AG04450 (cell line): ENCODE measurements around the gene CPA5. TPM values are rescaled to one million over a fixed set of nuclear protein-coding genes. Genes with fewer than 3 reads are reported as not detected.

Experiments
- CTCF ChIA-PET: fragments of 300-600, 350-600 bp; formaldehyde crosslinking; extraction: SDS; loops from one replicate; lab custom pipeline; 2022; ENCODE audit warnings: antibody characterized with exemption, inconsistent platforms; lab: Charles Lee
- POLR2A ChIA-PET: fragments of 350-600 bp; formaldehyde crosslinking; extraction: SDS; loops from one replicate; lab custom pipeline; 2021; ENCODE audit warnings: antibody characterized with exemption, inconsistent platforms; lab: Yijun Ruan, JAX
- DNase-seq: peaks from one replicate; pipeline ENCODE4 v3.0.0-alpha.2; 2011; ENCODE audit warnings: low read depth, low spot score
- H3K27ac ChIP-seq: one replicate; pipeline ENCODE4 v1.5.1; 2012; ENCODE audit warnings: low read depth, low read length, control low read depth
- H3K27me3 ChIP-seq: one replicate; pipeline ENCODE4 v1.6.0; 2012; ENCODE audit warnings: low read length; ENCODE audit not compliant: control insufficient read depth, insufficient read depth
- H3K4me3 ChIP-seq: 2 replicates; pipeline ENCODE4 v1.5.1; 2011; ENCODE audit warnings: mild to moderate bottlenecking, low read depth, low read length, control low read depth
- H3K9me3 ChIP-seq: 2 replicates; pipeline ENCODE4 v1.5.1; 2012; ENCODE audit warnings: low read length; ENCODE audit not compliant: control insufficient read depth, insufficient read depth
- CTCF ChIP-seq: IDR thresholded peaks from 2 replicates; pipeline ENCODE4 v1.5.1; 2011; ENCODE audit warnings: low read depth, low read length, control low read depth, inconsistent platforms
- polyA plus RNA-seq: library from polyadenylated mRNA; depleted of rRNA; stranded (reverse); fragments of >200 nt; gene quantifications from 2 replicates; pipeline ENCODE4 v1.2.3, GENCODE V29; 2011

CPA5 gene
- polyA plus RNA-seq, 1 experiment: 0.14 TPM

- ChIA-PET CTCF (no interaction called here), POLR2A (no interaction called here)
- Histone ChIP-seq H3K4me3 (no peak overlapping the region), H3K27ac (no peak overlapping the region), H3K9me3 (peaks cover 12% of the 10 kb centered on the region; the same call in 1 of the 2 replicates), H3K27me3 (no peaks in the 10 kb centered on the region)
- DNase-seq: no peak
- no peak for TF ChIP-seq CTCF
Measured at GRCh38 chr7:130387628-130388403, 43.2 kb downstream of the CPA5 start.

DNA sequence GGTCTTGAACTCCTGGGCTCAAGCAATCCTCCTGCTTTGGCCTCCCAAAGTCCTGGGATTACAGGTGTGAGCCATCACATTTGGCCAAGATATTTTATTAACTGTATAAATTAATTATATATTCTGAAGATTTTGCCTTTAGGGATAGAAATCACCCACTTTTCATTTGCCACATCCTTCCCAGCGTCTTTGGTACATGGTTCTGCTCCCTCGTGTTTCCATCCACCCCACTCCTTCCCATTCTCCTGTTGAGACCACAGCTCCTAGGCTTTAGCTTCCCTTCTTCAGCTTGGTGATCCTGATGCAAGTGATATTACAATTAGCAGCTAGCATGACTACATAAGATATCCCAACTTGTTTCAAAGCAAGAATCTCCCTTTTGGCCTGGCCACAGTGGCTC is 44.1 kb downstream of the CPA5 start:
- Histone ChIP-seq H3K27ac (no peak overlapping the region), H3K27me3 (no peaks in the 10 kb centered on the region), H3K9me3 (peaks cover 9% of the 10 kb centered on the region; the same call in 1 of the 2 replicates), H3K4me3 (no peak overlapping the region)
- no peak for DNase-seq
- ChIA-PET POLR2A (no interaction called here), CTCF (no interaction called here)
- TF ChIP-seq CTCF: no peak

DNA sequence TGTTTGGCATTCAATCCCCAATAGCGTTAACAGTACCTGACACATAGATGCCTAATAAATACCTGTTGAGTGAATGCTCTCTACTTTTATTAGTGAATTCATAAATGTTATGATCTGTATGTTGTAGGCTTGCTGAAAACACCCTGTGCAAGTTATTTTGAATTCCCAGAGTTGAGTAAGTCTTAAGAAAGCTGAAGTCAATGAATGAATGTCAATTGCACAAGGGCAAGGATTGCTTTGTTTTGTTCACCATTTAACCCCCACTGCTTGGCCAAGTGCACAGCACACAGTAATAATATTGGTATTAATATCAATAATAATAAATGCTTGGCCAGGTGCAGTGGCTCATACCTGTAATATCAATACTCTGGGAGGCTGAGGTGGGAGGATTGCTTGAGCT is 45.9 kb downstream of the CPA5 start:
- H3K27me3 ChIP-seq: no peaks in the 10 kb centered on the region
- H3K27ac ChIP-seq: no peak overlapping the region
- DNase-seq: no peak
- CTCF ChIA-PET: no interaction called here
- H3K9me3 ChIP-seq: peaks cover 8% of the 10 kb centered on the region; the same call in 1 of the 2 replicates
- POLR2A ChIA-PET: no interaction called here
- H3K4me3 ChIP-seq: no peak overlapping the region
- TF ChIP-seq CTCF: no peak

- Histone ChIP-seq H3K27ac (no peak overlapping the region), H3K9me3 (peaks cover 7% of the 10 kb centered on the region; the same call in 1 of the 2 replicates), H3K4me3 (no peak overlapping the region), H3K27me3 (no peaks in the 10 kb centered on the region)
- ChIA-PET CTCF (interaction anchor here (0.8 to 0.9 kb wide), 2 partner anchors 37 to 56 kb away, joined by 3 to 4 read pairs; no protein-coding TSS in a partner anchor), POLR2A (interaction anchor here (1.1 kb wide), 1 partner anchor 29 kb away, joined by 3 read pairs; no protein-coding TSS in a partner anchor)
- DNase-seq: no peak
- TF ChIP-seq CTCF: no peak
Measured at GRCh38 chr7:130393101-130393561, 48.5 kb downstream of the CPA5 start.

- peaks cover 4% of the 10 kb centered on the region; the same call in 1 of the 2 replicates for H3K9me3 ChIP-seq
- H3K27ac ChIP-seq: no peak overlapping the region
- DNase-seq: no peak
- ChIA-PET CTCF (no interaction called here), POLR2A (no interaction called here)
- H3K27me3 ChIP-seq: no peaks in the 10 kb centered on the region
- H3K4me3 ChIP-seq: no peak overlapping the region
- TF ChIP-seq CTCF: no peak
Measured at GRCh38 chr7:130393841-130394411, 49.3 kb downstream of the CPA5 start.
